GM12891 (cell line): ENCODE measurements around the gene SLC8A1.

Experiments used
- POLR2A ChIP-seq: IDR thresholded peaks from 2 replicates; pipeline ENCODE4 v1.6.1; 2011; ENCODE audit warnings: low read depth, low read length, control low read depth
- POLR2AphosphoS5 ChIP-seq: IDR thresholded peaks from 2 replicates; pipeline ENCODE4 v1.6.1; 2011; ENCODE audit warnings: low read depth, low read length, control low read depth

GRCh38 chr2:40406485-40407289 is 45.2 kb downstream of the SLC8A1 start:
- no peak for TF ChIP-seq POLR2AphosphoS5
- no peak for TF ChIP-seq POLR2A
